ENCODE results near the gene KCNMB2. TPM values are rescaled to one million over a fixed set of nuclear protein-coding genes. Genes with fewer than 3 reads are reported as not detected.

The KCNMB2 gene
- total and polyA plus RNA-seq, 8 donors, result 0.69 to 38.0 (median 2.3) TPM

DNA sequence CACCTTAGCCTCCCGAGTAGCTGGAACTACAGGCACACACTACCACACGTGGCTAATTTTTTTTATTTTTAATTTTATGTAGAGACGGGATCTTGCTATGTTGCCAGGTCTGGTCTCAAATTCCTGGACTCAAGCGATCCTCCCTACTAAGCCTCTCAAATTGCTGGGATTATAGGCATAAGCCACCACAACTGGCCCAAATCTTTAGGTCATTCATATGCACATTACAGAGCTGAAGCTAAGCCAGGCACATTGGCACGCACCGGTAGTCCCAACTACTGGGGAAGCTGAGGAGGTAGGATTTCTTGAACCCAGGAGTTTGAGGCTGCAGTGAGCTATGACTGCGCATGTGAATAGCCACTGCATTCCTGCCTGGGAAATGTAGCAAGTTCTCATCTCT lies 269.5 kb downstream of the KCNMB2 start:
- WGBS, 2 donors, result 81 to 90% methylated on average over 7 of the region's 7 CpGs

DNA sequence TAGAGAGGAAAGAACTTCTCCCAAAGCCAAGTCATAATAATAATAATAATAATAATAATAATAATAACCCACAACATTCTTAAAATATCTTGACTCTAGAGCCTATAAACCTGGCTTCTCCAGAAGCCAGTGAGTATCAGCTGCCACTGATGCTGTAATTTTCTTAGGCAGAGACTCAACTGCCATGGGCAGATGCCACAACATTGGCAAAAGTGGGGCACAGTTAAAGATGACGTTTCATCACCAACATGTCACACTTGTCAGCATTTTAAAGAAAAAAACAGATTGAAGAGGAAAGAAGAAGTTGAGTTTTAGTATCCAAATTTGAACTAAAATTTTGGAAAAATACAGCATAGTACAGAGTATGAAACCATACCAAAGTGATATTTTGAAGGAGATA lies 270.4 kb downstream of the KCNMB2 start:
- DNase-seq (no peak), FAIRE-seq (no peak), ATAC-seq (no peak)
- Histone ChIP-seq H3K4me3 (no peak overlapping the region), H3K36me3 (no peaks in the 10 kb centered on the region), H3K27me3 (no peaks in the 10 kb centered on the region), H3K9me3 (no peaks in the 10 kb centered on the region), H3K27ac (no peak overlapping the region), H3K4me1 (no peaks in the 10 kb centered on the region)
- intact Hi-C loops (cut with DNase I), result no loop called here
- TF ChIP-seq, protein P1, sequence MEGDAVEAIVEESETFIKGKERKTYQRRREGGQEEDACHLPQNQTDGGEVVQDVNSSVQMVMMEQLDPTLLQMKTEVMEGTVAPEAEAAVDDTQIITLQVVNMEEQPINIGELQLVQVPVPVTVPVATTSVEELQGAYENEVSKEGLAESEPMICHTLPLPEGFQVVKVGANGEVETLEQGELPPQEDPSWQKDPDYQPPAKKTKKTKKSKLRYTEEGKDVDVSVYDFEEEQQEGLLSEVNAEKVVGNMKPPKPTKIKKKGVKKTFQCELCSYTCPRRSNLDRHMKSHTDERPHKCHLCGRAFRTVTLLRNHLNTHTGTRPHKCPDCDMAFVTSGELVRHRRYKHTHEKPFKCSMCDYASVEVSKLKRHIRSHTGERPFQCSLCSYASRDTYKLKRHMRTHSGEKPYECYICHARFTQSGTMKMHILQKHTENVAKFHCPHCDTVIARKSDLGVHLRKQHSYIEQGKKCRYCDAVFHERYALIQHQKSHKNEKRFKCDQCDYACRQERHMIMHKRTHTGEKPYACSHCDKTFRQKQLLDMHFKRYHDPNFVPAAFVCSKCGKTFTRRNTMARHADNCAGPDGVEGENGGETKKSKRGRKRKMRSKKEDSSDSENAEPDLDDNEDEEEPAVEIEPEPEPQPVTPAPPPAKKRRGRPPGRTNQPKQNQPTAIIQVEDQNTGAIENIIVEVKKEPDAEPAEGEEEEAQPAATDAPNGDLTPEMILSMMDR (IDR thresholded peaks at IDR 0.05), result no peak
- 73 to 77% methylated on average over 1 of the region's 1 CpG for WGBS, 2 donors

More for the DNA sequence above, 269.5 kb downstream of the KCNMB2 start:
- Histone ChIP-seq H3K27me3 (no peaks in the 10 kb centered on the region), H3K4me1 (no peaks in the 10 kb centered on the region), H3K4me3 (no peak overlapping the region), H3K9me3 (no peaks in the 10 kb centered on the region), H3K36me3 (no peaks in the 10 kb centered on the region), H3K27ac (no peak overlapping the region)
- DNase-seq (no peak), ATAC-seq (no peak), FAIRE-seq (no peak)
- intact Hi-C loops (cut with DNase I), result no loop called here
- TF ChIP-seq, protein P1 (IDR thresholded peaks at IDR 0.05), result no peak

DNA sequence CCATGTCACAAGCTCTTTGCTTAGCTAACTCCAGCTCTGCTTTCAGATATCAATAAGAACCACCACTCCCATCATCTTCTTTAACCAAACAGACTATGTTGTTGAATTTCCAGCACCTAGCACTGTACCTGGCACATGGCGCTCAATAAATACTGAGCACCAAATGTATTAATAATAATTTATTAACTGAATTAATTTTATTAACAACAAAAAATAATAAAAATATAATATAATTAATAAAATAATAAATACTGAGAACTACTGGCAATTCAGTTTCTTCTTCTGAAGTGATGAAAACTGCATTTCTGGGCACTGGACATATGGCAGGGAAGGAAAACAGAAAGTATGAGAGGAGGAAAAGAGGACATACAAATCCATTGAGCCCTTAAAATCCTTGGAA lies 271.5 kb downstream of the KCNMB2 start:
- intact Hi-C loops (cut with DNase I), result no loop called here
- H3K27ac ChIP-seq, result no peak overlapping the region
- no peaks in the 10 kb centered on the region for H3K9me3 ChIP-seq
- H3K36me3 ChIP-seq, result no peaks in the 10 kb centered on the region
- H3K27me3 ChIP-seq, result no peaks in the 10 kb centered on the region
- 93 to 97% methylated on average over 1 of the region's 1 CpG for WGBS, 2 donors
- no peak for DNase-seq
- no peak overlapping the region for H3K4me3 ChIP-seq
- FAIRE-seq, result no peak
- H3K4me1 ChIP-seq, result no peaks in the 10 kb centered on the region
- TF ChIP-seq, protein P1 (IDR thresholded peaks at IDR 0.05), result no peak
- ATAC-seq, result no peak

DNA sequence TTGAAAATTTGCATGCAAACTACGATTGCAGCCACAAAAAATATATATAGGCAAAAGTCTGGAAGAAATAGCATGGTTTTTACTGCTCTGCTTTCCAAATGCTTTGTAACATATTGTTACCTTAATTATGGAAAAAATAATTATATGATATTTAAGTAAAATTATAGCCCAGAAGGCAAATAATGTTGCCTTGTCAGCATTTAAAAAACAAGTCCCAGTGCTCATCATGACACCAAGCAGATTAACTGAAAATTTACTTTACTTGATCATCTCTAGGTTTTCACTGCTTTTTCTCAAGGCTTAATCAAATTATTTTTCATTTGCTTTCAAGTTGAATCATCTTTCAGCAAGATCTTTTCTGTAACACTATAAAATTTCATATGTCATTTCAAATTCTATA lies 272.5 kb downstream of the KCNMB2 start:
- intact Hi-C loops (cut with DNase I), result no loop called here
- DNase-seq (no peak), ATAC-seq (no peak), FAIRE-seq (no peak)
- no peaks in the 10 kb centered on the region for H3K4me1 ChIP-seq
- H3K4me3 ChIP-seq, result no peak overlapping the region
- no peaks in the 10 kb centered on the region for H3K27me3 ChIP-seq
- H3K27ac ChIP-seq, result no peak overlapping the region
- no peaks in the 10 kb centered on the region for H3K9me3 ChIP-seq
- 70 to 74% methylated on average over 1 of the region's 1 CpG for WGBS, 2 donors
- TF ChIP-seq, protein P1 (IDR thresholded peaks at IDR 0.05), result no peak
- no peaks in the 10 kb centered on the region for H3K36me3 ChIP-seq

DNA sequence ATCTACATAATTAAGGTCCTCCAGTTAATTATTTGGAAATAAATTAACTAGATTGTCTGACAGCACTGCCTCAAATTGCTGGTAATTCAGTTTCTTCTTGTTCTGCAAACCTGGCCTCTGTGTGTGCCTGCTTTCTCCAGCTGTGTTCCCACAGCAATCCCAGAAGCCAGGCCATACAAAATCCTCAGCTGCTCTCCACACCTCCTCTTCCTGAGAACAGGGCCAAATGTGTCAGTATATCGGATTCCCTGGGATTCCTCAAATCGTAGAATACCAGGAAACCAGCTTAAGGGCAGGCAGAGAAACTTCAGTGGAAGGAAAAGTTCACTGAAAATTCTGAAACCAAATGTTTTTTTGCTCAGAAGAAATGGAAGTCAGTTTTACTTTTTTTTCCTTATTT lies 273.9 kb downstream of the KCNMB2 start:
- DNase-seq (no peak), FAIRE-seq (no peak), ATAC-seq (no peak)
- no peaks in the 10 kb centered on the region for H3K27me3 ChIP-seq
- 45 to 52% methylated on average over 2 of the region's 2 CpGs for WGBS, 2 donors
- no peaks in the 10 kb centered on the region for H3K4me1 ChIP-seq
- TF ChIP-seq, protein P1 (IDR thresholded peaks at IDR 0.05), result no peak
- H3K27ac ChIP-seq, result no peak overlapping the region
- H3K36me3 ChIP-seq, result no peaks in the 10 kb centered on the region
- H3K9me3 ChIP-seq, result no peaks in the 10 kb centered on the region
- H3K4me3 ChIP-seq, result no peak overlapping the region
- intact Hi-C loops (cut with DNase I), result no loop called here
